Nucleus accumbens (tissue), 56 donors: Measurements from ENCODE around the gene KSR1.

ENCODE experiments used
- DNase-seq, 56 donors: peaks; one replicate each; lab custom pipeline; 2025; lab: John Stamatoyannopoulos, UW

The KSR1 gene

GRCh38 chr17:27563532-27563931 is 107.3 kb downstream of the KSR1 start:
- DNase-seq = no peak

GRCh38 chr17:27564463-27564862 is 108.2 kb downstream of the KSR1 start:
- no peak for DNase-seq

GRCh38 chr17:27565874-27566670 is 109.8 kb downstream of the KSR1 start:
- no peak for DNase-seq

GRCh38 chr17:27566671-27567562 is 110.7 kb downstream of the KSR1 start:
- no peak for DNase-seq

- DNase-seq = no peak
These were observed 111.3 kb downstream of the KSR1 start for GRCh38 chr17:27567563-27567859.

- DNase-seq = no peak
These were observed 112.0 kb downstream of the KSR1 start for GRCh38 chr17:27568216-27568615.

GRCh38 chr17:27568811-27569210 is 112.6 kb downstream of the KSR1 start:
- DNase-seq = no peak

- DNase-seq = peak in 10 of 56 donors; percentile 7 to 41 (median 16)
These were observed 113.0 kb downstream of the KSR1 start for GRCh38 chr17:27569257-27569722.

GRCh38 chr17:27569884-27570577 is 113.8 kb downstream of the KSR1 start:
- no peak for DNase-seq

GRCh38 chr17:27570578-27570914 is 114.3 kb downstream of the KSR1 start:
- DNase-seq = no peak

- no peak for DNase-seq
These were observed 115.5 kb downstream of the KSR1 start for GRCh38 chr17:27571563-27572352.

- no peak for DNase-seq
These were observed 116.4 kb downstream of the KSR1 start for GRCh38 chr17:27572665-27573064.

GRCh38 chr17:27573548-27573947 is 117.3 kb downstream of the KSR1 start:
- no peak for DNase-seq

- peak in 1 of 56 donors; percentile 39 for DNase-seq
These were observed 117.8 kb downstream of the KSR1 start for GRCh38 chr17:27573971-27574525.

GRCh38 chr17:27575096-27575911 is 119.1 kb downstream of the KSR1 start:
- no peak for DNase-seq

- DNase-seq = no peak
These were observed 119.6 kb downstream of the KSR1 start for GRCh38 chr17:27575912-27576252.

GRCh38 chr17:27576477-27577083 is 120.3 kb downstream of the KSR1 start:
- peak in 6 of 56 donors; percentile 7 to 57 (median 14) for DNase-seq

- DNase-seq = peak in 52 of 56 donors; percentile 6 to 85 (median 55)
These were observed 121.0 kb downstream of the KSR1 start for GRCh38 chr17:27577121-27577761.
